ENCODE results near the gene ZNF281. TPM values are rescaled to one million over a fixed set of nuclear protein-coding genes. Genes with fewer than 3 reads are reported as not detected.

The ZNF281 gene
- total RNA-seq, 1 donor from 2014 or later = 18.2 TPM

DNA sequence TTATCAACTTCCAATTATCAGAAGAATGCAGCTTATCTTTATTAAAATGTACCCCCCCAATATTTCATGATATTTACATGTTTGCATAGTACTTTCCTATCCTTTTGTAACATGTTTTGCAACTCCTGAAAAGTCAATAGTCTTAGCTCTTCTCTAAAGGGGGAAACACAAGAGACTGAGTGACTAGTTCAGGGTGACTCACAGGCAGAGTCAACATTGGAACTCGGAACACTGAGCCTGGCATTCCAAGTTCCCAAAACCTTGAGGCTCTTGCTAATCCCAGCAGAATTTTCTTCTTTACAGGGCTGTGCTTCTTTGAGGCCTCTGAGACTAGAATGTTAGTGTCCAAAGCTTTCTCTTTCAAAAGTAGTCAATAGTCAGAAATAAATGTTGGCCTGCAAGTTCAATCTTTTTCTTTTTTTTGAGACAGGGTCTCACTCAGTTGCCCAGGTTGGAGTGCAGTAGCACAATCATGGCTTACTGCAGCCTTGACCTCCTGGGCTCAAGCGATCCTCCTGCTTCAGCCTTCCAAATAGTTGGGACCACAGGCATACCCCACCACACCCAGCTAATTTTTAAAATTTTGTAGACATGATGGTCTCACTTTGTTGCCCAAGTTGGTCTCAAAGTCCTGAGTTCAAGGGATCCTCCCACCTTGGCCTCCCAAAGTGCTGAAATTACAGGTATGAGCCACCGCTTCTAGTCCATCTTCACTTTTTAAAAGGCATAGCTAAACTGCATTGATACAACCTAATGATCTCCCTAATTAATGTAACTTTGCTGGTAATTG lies 37.5 kb downstream of the ZNF281 start:
- DNase-seq (no peak), ATAC-seq (peak; percentile 68 to 88)
- intact Hi-C loops (cut with DNase I) = no loop called here
- TF ChIP-seq, protein P1, sequence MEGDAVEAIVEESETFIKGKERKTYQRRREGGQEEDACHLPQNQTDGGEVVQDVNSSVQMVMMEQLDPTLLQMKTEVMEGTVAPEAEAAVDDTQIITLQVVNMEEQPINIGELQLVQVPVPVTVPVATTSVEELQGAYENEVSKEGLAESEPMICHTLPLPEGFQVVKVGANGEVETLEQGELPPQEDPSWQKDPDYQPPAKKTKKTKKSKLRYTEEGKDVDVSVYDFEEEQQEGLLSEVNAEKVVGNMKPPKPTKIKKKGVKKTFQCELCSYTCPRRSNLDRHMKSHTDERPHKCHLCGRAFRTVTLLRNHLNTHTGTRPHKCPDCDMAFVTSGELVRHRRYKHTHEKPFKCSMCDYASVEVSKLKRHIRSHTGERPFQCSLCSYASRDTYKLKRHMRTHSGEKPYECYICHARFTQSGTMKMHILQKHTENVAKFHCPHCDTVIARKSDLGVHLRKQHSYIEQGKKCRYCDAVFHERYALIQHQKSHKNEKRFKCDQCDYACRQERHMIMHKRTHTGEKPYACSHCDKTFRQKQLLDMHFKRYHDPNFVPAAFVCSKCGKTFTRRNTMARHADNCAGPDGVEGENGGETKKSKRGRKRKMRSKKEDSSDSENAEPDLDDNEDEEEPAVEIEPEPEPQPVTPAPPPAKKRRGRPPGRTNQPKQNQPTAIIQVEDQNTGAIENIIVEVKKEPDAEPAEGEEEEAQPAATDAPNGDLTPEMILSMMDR (IDR thresholded peaks at IDR 0.05) = no peak
- no peaks in the 10 kb centered on the region for H3K36me3 ChIP-seq
- H3K27me3 ChIP-seq (ENCODE audit: low read depth) = no peaks in the 10 kb centered on the region
- H3K4me3 ChIP-seq = no peak overlapping the region
- peaks cover 4% of the 10 kb centered on the region for H3K4me1 ChIP-seq
- no peak overlapping the region for H3K27ac ChIP-seq
- no peaks in the 10 kb centered on the region for H3K9me3 ChIP-seq

DNA sequence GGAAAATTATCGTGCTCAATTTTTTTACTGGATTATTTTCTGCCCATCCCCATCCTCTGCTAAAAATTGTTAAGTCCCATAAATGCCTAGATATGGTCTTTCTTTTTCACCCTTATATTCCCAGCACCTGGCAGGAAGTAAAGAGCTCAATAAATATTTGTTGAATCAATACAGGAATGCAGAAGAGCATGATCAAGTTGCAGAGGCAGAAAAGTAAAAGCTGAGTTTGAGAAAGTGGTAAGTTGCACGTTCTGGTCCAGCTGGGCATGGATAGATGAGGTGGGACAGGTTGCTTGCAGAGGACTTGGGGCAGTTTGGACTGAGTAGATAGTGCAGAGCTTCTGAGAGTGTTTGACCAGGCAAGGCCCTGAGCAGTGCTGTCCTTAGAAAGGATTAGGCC lies 40.1 kb downstream of the ZNF281 start:
- Histone ChIP-seq H3K27me3 (ENCODE audit: low read depth) (no peaks in the 10 kb centered on the region), H3K9me3 (no peaks in the 10 kb centered on the region), H3K27ac (no peak overlapping the region), H3K4me3 (no peak overlapping the region), H3K36me3 (no peaks in the 10 kb centered on the region), H3K4me1 (peaks cover 4% of the 10 kb centered on the region)
- DNase-seq (no peak), ATAC-seq (no peak)
- TF ChIP-seq, protein P1 (IDR thresholded peaks at IDR 0.05) = no peak
- intact Hi-C loops (cut with DNase I) = no loop called here

DNA sequence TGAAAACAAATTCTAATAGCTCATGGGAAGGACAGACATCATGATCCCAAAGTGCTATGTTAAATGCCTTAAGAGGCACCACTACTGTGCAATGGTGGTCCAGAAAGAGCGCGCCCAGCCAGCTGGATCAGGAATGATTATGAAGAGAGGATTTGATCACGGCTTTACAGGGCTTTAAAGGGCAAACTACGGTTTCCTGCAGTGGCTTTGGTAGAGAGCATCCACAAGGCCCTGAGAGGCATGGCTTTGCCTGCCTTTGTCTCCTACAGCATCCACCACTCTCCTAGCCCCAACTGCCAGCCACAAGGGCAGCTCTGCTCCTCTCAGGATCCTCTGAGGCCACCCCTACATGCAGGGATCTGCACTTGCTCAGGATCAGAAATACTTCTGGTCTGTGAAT lies 40.7 kb downstream of the ZNF281 start:
- ATAC-seq = no peak
- H3K36me3 ChIP-seq = no peaks in the 10 kb centered on the region
- intact Hi-C loops (cut with DNase I) = no loop called here

DNA sequence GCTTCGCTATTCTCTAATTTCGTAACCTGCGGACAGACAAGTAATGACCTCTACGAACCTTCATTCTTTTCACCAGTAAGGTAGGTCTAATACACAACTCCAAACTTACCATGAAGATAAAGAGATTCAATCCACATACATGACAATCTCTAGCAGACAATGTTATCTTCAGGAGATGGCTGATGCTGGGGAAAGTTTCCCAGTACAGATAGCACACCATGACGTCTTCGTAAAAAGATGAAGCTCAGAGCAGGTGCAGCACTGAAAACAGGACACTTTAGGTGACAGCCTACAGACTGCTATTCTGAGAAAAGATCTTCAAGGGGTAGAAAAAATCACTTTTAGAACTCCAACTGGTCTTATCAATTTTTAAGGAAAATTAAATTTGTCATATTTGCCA lies 41.3 kb downstream of the ZNF281 start:
- DNase-seq (no peak), ATAC-seq (no peak)
- Histone ChIP-seq H3K4me3 (no peak overlapping the region), H3K27me3 (ENCODE audit: low read depth) (no peaks in the 10 kb centered on the region), H3K4me1 (peaks cover 7% of the 10 kb centered on the region), H3K36me3 (no peaks in the 10 kb centered on the region), H3K27ac (no peak overlapping the region), H3K9me3 (no peaks in the 10 kb centered on the region)
- intact Hi-C loops (cut with DNase I) = no loop called here
- TF ChIP-seq, protein P1 (IDR thresholded peaks at IDR 0.05) = no peak

More for the DNA sequence above, 40.7 kb downstream of the ZNF281 start:
- Histone ChIP-seq H3K9me3 (no peaks in the 10 kb centered on the region), H3K27me3 (ENCODE audit: low read depth) (no peaks in the 10 kb centered on the region), H3K4me3 (no peak overlapping the region), H3K27ac (no peak overlapping the region), H3K4me1 (peaks cover 4% of the 10 kb centered on the region)
- DNase-seq = no peak
- TF ChIP-seq, protein P1 (IDR thresholded peaks at IDR 0.05) = no peak

DNA sequence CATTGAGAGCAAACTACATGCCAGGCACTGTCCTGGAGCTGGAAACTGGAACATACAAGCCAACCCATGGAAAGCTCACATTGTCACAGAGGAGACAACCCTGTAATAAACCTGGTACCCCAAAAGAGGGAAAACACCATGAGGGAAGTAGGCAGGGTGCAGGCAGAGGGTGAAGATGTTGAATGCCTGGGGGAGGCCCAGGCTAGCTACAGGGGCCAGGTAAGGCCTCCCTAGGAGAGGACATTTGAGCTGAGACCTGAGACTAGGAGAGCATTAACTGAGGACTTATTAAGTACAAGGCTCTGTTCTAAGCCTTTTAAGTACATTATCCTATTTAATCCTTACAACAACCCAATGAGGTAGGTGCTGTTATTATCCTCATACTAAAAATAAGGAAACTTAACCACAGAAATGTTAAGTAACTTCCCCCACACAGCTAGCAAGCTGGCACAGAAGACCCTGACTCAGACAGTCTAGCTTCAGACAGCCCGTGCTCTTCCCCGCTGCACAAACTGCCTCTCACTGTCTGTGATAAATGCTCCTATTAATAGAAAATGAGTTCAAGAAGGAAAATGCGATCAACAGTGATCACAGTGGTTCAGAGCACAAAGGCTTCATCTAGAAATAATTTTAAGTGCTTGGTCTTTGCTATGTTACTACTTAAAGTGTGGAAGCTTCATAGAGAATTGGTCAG lies 41.8 kb downstream of the ZNF281 start:
- DNase-seq (no peak), ATAC-seq (peak in 1 of 2 donors; percentile 61)
- intact Hi-C loops (cut with DNase I) = no loop called here
- TF ChIP-seq, protein P1 (IDR thresholded peaks at IDR 0.05) = no peak
- Histone ChIP-seq H3K27ac (no peak overlapping the region), H3K27me3 (ENCODE audit: low read depth) (no peaks in the 10 kb centered on the region), H3K4me3 (no peak overlapping the region), H3K9me3 (no peaks in the 10 kb centered on the region), H3K36me3 (no peaks in the 10 kb centered on the region), H3K4me1 (peaks cover 13% of the 10 kb centered on the region)

All from lower lobe of right lung (tissue), 2 donors.